GM12873 (cell line): ENCODE results near the gene GPC1.

Experiments
- CTCF ChIP-seq: IDR thresholded peaks from 2 replicates; pipeline ENCODE4 v1.5.1; 2012; ENCODE audit warnings: low read depth, mild to moderate bottlenecking, moderate library complexity, low read length, control low read depth; ENCODE audit not compliant: insufficient read depth; ENCODE audit errors: missing control alignments

GPC1 gene

GRCh38 chr2:240512109-240512485 is 76.6 kb downstream of the GPC1 start:
- TF ChIP-seq CTCF, result no peak

- TF ChIP-seq CTCF, result no peak
Observed at GRCh38 chr2:240512666-240513535, 77.4 kb downstream of the GPC1 start.

DNA sequence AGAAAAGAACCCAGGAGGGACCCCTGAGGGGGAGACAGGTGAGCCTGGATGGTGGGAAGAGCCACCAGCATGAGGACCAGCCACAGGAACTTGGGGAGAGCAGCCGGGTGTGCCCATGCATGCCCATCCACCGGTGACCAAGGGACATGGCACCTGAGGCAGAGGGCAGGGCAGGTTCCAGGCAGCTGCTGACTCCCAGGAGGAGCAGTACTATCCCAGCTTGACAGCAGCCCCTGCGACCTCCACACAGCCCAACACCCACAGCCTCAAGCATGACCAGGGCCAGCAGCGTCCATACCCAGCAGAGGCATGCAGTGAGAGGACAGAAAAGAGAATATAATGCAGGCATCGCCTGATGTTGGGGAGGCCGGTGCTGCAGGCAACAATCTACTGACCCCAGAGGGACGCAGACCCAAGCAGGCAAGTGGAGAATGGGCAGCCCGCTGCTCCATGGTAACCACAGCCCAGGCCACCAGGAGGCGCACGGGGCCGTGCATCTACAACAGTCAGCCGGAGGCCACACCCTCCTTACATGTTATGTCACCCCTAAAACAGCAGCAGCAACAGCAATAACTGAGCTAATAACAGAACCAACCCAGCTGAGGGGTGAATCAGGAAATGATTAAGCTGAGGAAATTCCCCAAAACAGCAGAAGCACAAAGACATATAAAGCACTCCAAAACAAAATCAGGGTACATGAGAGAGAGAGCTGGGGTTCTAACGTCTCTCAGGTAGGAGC is 78.3 kb downstream of the GPC1 start:
- TF ChIP-seq CTCF, result peak; percentile 98

GRCh38 chr2:240514631-240515030 is 79.2 kb downstream of the GPC1 start:
- no peak for TF ChIP-seq CTCF

GRCh38 chr2:240517342-240517741 is 81.9 kb downstream of the GPC1 start:
- TF ChIP-seq CTCF, result no peak
